Measurements from ENCODE around the gene CDRT4.

DNA sequence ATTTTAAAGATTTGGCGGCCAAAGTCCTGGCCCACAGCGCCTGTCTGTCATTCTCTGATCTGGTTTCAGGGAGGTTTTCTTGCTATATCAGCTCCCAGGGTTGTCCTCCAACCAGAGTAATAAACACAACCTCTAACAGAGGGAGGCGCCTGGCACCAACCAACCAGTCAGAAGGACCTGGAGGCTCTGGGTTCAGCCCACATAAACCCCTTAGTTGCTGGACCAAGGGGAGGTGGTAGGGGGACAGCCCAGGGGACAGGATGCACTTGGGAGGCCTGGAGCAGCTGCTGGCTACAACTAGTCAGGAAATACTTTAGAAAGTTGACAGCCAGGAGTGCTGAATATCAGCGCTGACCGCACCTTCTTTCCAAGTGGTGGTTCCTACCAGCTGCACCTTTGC lies 41.7 kb upstream of the CDRT4 start:
- TF ChIP-seq, protein P1, sequence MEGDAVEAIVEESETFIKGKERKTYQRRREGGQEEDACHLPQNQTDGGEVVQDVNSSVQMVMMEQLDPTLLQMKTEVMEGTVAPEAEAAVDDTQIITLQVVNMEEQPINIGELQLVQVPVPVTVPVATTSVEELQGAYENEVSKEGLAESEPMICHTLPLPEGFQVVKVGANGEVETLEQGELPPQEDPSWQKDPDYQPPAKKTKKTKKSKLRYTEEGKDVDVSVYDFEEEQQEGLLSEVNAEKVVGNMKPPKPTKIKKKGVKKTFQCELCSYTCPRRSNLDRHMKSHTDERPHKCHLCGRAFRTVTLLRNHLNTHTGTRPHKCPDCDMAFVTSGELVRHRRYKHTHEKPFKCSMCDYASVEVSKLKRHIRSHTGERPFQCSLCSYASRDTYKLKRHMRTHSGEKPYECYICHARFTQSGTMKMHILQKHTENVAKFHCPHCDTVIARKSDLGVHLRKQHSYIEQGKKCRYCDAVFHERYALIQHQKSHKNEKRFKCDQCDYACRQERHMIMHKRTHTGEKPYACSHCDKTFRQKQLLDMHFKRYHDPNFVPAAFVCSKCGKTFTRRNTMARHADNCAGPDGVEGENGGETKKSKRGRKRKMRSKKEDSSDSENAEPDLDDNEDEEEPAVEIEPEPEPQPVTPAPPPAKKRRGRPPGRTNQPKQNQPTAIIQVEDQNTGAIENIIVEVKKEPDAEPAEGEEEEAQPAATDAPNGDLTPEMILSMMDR (IDR thresholded peaks at IDR 0.05; ENCODE audit: borderline replicate concordance, extremely low read depth, low read length, poor library complexity, severe bottlenecking): no peak
- TF ChIP-seq EZH2 (IDR thresholded peaks at IDR 0.05; ENCODE audit: borderline replicate concordance, low read depth, low read length, severe bottlenecking): no peak

Measured in DND-41 (cell line).